GM23338 (cell line): ENCODE data around the gene STAT6. TPM values are rescaled to one million over a fixed set of nuclear protein-coding genes. Genes with fewer than 3 reads are reported as not detected.

ENCODE experiments used
- ATAC-seq: fragments of 200-7000 bp; cut with Tn5 transposase; 3 replicates; pipeline ENCODE4 v1.9.1; 2020
- DNase-seq: peaks from one replicate; pipeline ENCODE4 v3.0.0-alpha.2; 2015; ENCODE audit warnings: low spot score
- H2AFZ ChIP-seq: fragments of 200-600 bp; sonication (generic); 2 replicates; pipeline ENCODE4 v1.8.0; 2016; ENCODE audit warnings: antibody characterized with exemption, mild to moderate bottlenecking, moderate library complexity
- H3F3A ChIP-seq: fragments of 200-600 bp; sonication (generic); replicated peaks from 2 replicates; pipeline ENCODE4 v1.8.0; 2017; ENCODE audit warnings: antibody characterized with exemption, mixed run types, low read depth
- H3K27ac ChIP-seq: fragments of 200-600 bp; sonication (generic); 2 replicates; pipeline ENCODE4 v1.6.1; 2016; ENCODE audit warnings: low read depth
- H3K27me3 ChIP-seq: fragments of 200-600 bp; sonication (generic); 2 replicates; pipeline ENCODE4 v1.8.0; 2016; ENCODE audit warnings: mild to moderate bottlenecking, mixed run types, moderate library complexity; ENCODE audit not compliant: insufficient read depth
- H3K36me3 ChIP-seq: fragments of 200-600 bp; sonication (generic); 2 replicates; pipeline ENCODE4 v1.8.0; 2016; ENCODE audit warnings: mild to moderate bottlenecking; ENCODE audit not compliant: insufficient read depth
- H3K4me1 ChIP-seq: fragments of 200-600 bp; sonication (generic); 2 replicates; pipeline ENCODE4 v1.8.0; 2016; ENCODE audit warnings: mild to moderate bottlenecking, moderate library complexity; ENCODE audit not compliant: insufficient read depth
- H3K4me2 ChIP-seq: fragments of 200-600 bp; sonication (generic); 2 replicates; pipeline ENCODE4 v1.7.1; 2017; ENCODE audit warnings: mixed run types
- H3K4me3 ChIP-seq: fragments of 200-600 bp; sonication (generic); 2 replicates; pipeline ENCODE4 v1.6.1; 2016; ENCODE audit warnings: mixed run types
- H3K79me2 ChIP-seq: fragments of 200-600 bp; sonication (generic); replicated peaks from 2 replicates; pipeline ENCODE4 v1.8.0; 2017; ENCODE audit warnings: mild to moderate bottlenecking; ENCODE audit not compliant: insufficient read depth
- H3K9me2 ChIP-seq: fragments of 200-600 bp; sonication (generic); 2 replicates; pipeline ENCODE4 v1.8.0; 2017; ENCODE audit not compliant: insufficient read depth
- H4K20me1 ChIP-seq: fragments of 200-600 bp; sonication (generic); replicated peaks from 2 replicates; pipeline ENCODE4 v1.8.0; 2017; ENCODE audit warnings: mild to moderate bottlenecking; ENCODE audit not compliant: insufficient read depth
- H3K27ac Mint-ChIP-seq: 2 replicates; pipeline ENCODE4 v1.8.0; 2020; ENCODE audit warnings: inconsistent platforms, mild to moderate bottlenecking, moderate library complexity, mixed read lengths
- H3K27me3 Mint-ChIP-seq: 3 replicates; pipeline ENCODE4 v1.8.0; 2022; ENCODE audit warnings: low read depth, mild to moderate bottlenecking, moderate library complexity, mixed read lengths, inconsistent platforms; ENCODE audit not compliant: insufficient read depth, poor library complexity
- H3K36me3 Mint-ChIP-seq: 3 replicates; pipeline ENCODE4 v1.8.0; 2021; ENCODE audit warnings: low read depth, mild to moderate bottlenecking, inconsistent platforms, moderate library complexity, mixed read lengths
- H3K4me1 Mint-ChIP-seq: 3 replicates; pipeline ENCODE4 v1.8.0; 2020; ENCODE audit warnings: mild to moderate bottlenecking, inconsistent platforms, mixed read lengths
- H3K4me3 Mint-ChIP-seq: 3 replicates; pipeline ENCODE4 v1.8.0; 2021; ENCODE audit warnings: moderate library complexity, mild to moderate bottlenecking, inconsistent platforms, mixed read lengths
- H3K9me3 Mint-ChIP-seq: 3 replicates; pipeline ENCODE4 v1.8.0; 2020; ENCODE audit warnings: moderate library complexity, mild to moderate bottlenecking, inconsistent platforms, mixed read lengths
- CREB1 ChIP-seq: fragments of 250-450 bp; sonication (Bioruptor Pico); IDR thresholded peaks from 2 replicates; pipeline ENCODE4 v1.5.0; 2020; ENCODE audit warnings: low read depth, mild to moderate bottlenecking, moderate library complexity
- EZH2 ChIP-seq: fragments of 200-600 bp; sonication (generic); IDR thresholded peaks from one replicate; pipeline ENCODE4 v1.8.0; 2017; ENCODE audit warnings: antibody characterized with exemption, mild to moderate bottlenecking, low read depth; ENCODE audit not compliant: unreplicated experiment
- EZH2phosphoT487 ChIP-seq: fragments of 200-600 bp; sonication (generic); IDR thresholded peaks from one replicate; pipeline ENCODE4 v1.8.1; 2018; ENCODE audit warnings: antibody characterized with exemption; ENCODE audit not compliant: unreplicated experiment
- JUNB ChIP-seq: IDR thresholded peaks from one replicate; pipeline ENCODE4 v1.6.1; 2016; ENCODE audit warnings: antibody characterized with exemption; ENCODE audit not compliant: unreplicated experiment
- POLR2AphosphoS5 ChIP-seq: IDR thresholded peaks from 2 replicates; pipeline ENCODE4 v1.6.1; 2016; ENCODE audit warnings: antibody characterized with exemption, low read depth
- STAT1 ChIP-seq: IDR thresholded peaks from one replicate; pipeline ENCODE4 v1.6.1; 2016; ENCODE audit warnings: antibody characterized with exemption; ENCODE audit not compliant: unreplicated experiment
- ZNF114 ChIP-seq: fragments of 250-450 bp; sonication (Bioruptor Pico); IDR thresholded peaks from 2 replicates; pipeline ENCODE4 v1.5.0; 2020; ENCODE audit warnings: mild to moderate bottlenecking, moderate library complexity
- ZNF331 ChIP-seq: fragments of 250-450 bp; sonication (Bioruptor Pico); IDR thresholded peaks from 2 replicates; pipeline ENCODE4 v1.5.0; 2020; ENCODE audit warnings: low read depth, mild to moderate bottlenecking, moderate library complexity
- polyA plus RNA-seq: library from polyadenylated mRNA; unstranded; fragments of >200 nt; fragmentation: Nextera tagmentation; extraction: Ambion mirVana; gene quantifications from 2 replicates; pipeline ENCODE4 v1.2.1, GENCODE V29; 2016
- total RNA-seq: library from RNA; depleted of rRNA; stranded (reverse); fragments of >200 nt; shearing (Covaris generic); gene quantifications from 2 replicates; pipeline ENCODE4 v1.2.3, GENCODE V29; 2014
- TF ChIP-seq, protein P1 (sequence below): IDR thresholded peaks from 2 replicates; pipeline ENCODE4 v1.6.1; 2016; ENCODE audit warnings: antibody characterized with exemption
- TF ChIP-seq, protein P2 (sequence below): IDR thresholded peaks from one replicate; pipeline ENCODE4 v1.6.1; 2018; ENCODE audit warnings: antibody characterized with exemption; ENCODE audit not compliant: unreplicated experiment
- TF ChIP-seq, protein P3 (sequence below): fragments of 250-450 bp; sonication (Bioruptor Pico); IDR thresholded peaks from 2 replicates; pipeline ENCODE4 v1.5.0; 2020; ENCODE audit warnings: mild to moderate bottlenecking, moderate library complexity

STAT6 gene
- total and polyA plus RNA-seq, 2 experiments from 2014 or later, result 14.3 to 28.1 TPM

- Histone ChIP-seq H3K4me1 (no peaks in the 10 kb centered on the region), H2AFZ (no peak overlapping the region), H3K27ac (no peak overlapping the region), H3K27me3 (no peaks in the 10 kb centered on the region), H4K20me1 (peaks cover 10% of the 10 kb centered on the region), H3K4me3 (no peak overlapping the region), H3K79me2 (peaks cover 14% of the 10 kb centered on the region; the same call in 1 of the 2 replicates), H3K4me2 (no peak overlapping the region), H3K36me3 (peaks cover 47% of the 10 kb centered on the region), H3F3A (peaks cover 19% of the 10 kb centered on the region; the same call in 1 of the 2 replicates), H3K9me2 (no peaks in the 10 kb centered on the region)
- Mint-ChIP-seq H3K4me1 (peaks cover 3% of the 10 kb centered on the region; the same call in 2 of the 3 replicates), H3K4me3 (no peak overlapping the region), H3K27ac (no peak overlapping the region), H3K27me3 (peaks cover 2% of the 10 kb centered on the region), H3K9me3 (no peaks in the 10 kb centered on the region), H3K36me3 (peaks cover 72% of the 10 kb centered on the region)
- DNase-seq, result no peak
- ATAC-seq, result no peak
- no peak for TF ChIP-seq POLR2AphosphoS5
These were observed 44.9 kb downstream of the STAT6 start for GRCh38 chr12:57066245-57066644.

GRCh38 chr12:57063991-57064685 lies 47.0 kb downstream of the STAT6 start:
- no peak for DNase-seq
- H3K4me3 Mint-ChIP-seq, result no peak overlapping the region
- H3K4me2 ChIP-seq, result no peak overlapping the region
- peaks cover 50% of the 10 kb centered on the region for H3K36me3 ChIP-seq
- ATAC-seq, result no peak
- no peaks in the 10 kb centered on the region for H3K9me2 ChIP-seq
- no peaks in the 10 kb centered on the region for H3K27me3 ChIP-seq
- H4K20me1 ChIP-seq, result peaks cover 3% of the 10 kb centered on the region; the same call in 1 of the 2 replicates
- peaks cover 2% of the 10 kb centered on the region for H3K27me3 Mint-ChIP-seq
- H3K4me1 Mint-ChIP-seq, result no peaks in the 10 kb centered on the region
- no peak overlapping the region for H3K27ac Mint-ChIP-seq
- no peak overlapping the region for H3K4me3 ChIP-seq
- H3K9me3 Mint-ChIP-seq, result no peaks in the 10 kb centered on the region
- H3K4me1 ChIP-seq, result no peaks in the 10 kb centered on the region
- H3K27ac ChIP-seq, result no peak overlapping the region
- no peak overlapping the region for H2AFZ ChIP-seq
- peaks cover 14% of the 10 kb centered on the region; the same call in 1 of the 2 replicates for H3K79me2 ChIP-seq
- H3F3A ChIP-seq, result peaks cover 11% of the 10 kb centered on the region; the same call in 1 of the 2 replicates
- peaks cover 71% of the 10 kb centered on the region for H3K36me3 Mint-ChIP-seq
- TF ChIP-seq EZH2phosphoT487 (no peak), POLR2AphosphoS5 (no peak), EZH2 (no peak), ZNF331 (CRISPR knock-in tag) (no peak), ZNF114 (no peak), JUNB (no peak), STAT1 (no peak), CREB1 (CRISPR knock-in tag) (no peak)
- TF ChIP-seq, protein P1, sequence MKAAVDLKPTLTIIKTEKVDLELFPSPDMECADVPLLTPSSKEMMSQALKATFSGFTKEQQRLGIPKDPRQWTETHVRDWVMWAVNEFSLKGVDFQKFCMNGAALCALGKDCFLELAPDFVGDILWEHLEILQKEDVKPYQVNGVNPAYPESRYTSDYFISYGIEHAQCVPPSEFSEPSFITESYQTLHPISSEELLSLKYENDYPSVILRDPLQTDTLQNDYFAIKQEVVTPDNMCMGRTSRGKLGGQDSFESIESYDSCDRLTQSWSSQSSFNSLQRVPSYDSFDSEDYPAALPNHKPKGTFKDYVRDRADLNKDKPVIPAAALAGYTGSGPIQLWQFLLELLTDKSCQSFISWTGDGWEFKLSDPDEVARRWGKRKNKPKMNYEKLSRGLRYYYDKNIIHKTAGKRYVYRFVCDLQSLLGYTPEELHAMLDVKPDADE, result no peak
- TF ChIP-seq, protein P2, sequence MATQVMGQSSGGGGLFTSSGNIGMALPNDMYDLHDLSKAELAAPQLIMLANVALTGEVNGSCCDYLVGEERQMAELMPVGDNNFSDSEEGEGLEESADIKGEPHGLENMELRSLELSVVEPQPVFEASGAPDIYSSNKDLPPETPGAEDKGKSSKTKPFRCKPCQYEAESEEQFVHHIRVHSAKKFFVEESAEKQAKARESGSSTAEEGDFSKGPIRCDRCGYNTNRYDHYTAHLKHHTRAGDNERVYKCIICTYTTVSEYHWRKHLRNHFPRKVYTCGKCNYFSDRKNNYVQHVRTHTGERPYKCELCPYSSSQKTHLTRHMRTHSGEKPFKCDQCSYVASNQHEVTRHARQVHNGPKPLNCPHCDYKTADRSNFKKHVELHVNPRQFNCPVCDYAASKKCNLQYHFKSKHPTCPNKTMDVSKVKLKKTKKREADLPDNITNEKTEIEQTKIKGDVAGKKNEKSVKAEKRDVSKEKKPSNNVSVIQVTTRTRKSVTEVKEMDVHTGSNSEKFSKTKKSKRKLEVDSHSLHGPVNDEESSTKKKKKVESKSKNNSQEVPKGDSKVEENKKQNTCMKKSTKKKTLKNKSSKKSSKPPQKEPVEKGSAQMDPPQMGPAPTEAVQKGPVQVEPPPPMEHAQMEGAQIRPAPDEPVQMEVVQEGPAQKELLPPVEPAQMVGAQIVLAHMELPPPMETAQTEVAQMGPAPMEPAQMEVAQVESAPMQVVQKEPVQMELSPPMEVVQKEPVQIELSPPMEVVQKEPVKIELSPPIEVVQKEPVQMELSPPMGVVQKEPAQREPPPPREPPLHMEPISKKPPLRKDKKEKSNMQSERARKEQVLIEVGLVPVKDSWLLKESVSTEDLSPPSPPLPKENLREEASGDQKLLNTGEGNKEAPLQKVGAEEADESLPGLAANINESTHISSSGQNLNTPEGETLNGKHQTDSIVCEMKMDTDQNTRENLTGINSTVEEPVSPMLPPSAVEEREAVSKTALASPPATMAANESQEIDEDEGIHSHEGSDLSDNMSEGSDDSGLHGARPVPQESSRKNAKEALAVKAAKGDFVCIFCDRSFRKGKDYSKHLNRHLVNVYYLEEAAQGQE, result no peak
- TF ChIP-seq, protein P3, sequence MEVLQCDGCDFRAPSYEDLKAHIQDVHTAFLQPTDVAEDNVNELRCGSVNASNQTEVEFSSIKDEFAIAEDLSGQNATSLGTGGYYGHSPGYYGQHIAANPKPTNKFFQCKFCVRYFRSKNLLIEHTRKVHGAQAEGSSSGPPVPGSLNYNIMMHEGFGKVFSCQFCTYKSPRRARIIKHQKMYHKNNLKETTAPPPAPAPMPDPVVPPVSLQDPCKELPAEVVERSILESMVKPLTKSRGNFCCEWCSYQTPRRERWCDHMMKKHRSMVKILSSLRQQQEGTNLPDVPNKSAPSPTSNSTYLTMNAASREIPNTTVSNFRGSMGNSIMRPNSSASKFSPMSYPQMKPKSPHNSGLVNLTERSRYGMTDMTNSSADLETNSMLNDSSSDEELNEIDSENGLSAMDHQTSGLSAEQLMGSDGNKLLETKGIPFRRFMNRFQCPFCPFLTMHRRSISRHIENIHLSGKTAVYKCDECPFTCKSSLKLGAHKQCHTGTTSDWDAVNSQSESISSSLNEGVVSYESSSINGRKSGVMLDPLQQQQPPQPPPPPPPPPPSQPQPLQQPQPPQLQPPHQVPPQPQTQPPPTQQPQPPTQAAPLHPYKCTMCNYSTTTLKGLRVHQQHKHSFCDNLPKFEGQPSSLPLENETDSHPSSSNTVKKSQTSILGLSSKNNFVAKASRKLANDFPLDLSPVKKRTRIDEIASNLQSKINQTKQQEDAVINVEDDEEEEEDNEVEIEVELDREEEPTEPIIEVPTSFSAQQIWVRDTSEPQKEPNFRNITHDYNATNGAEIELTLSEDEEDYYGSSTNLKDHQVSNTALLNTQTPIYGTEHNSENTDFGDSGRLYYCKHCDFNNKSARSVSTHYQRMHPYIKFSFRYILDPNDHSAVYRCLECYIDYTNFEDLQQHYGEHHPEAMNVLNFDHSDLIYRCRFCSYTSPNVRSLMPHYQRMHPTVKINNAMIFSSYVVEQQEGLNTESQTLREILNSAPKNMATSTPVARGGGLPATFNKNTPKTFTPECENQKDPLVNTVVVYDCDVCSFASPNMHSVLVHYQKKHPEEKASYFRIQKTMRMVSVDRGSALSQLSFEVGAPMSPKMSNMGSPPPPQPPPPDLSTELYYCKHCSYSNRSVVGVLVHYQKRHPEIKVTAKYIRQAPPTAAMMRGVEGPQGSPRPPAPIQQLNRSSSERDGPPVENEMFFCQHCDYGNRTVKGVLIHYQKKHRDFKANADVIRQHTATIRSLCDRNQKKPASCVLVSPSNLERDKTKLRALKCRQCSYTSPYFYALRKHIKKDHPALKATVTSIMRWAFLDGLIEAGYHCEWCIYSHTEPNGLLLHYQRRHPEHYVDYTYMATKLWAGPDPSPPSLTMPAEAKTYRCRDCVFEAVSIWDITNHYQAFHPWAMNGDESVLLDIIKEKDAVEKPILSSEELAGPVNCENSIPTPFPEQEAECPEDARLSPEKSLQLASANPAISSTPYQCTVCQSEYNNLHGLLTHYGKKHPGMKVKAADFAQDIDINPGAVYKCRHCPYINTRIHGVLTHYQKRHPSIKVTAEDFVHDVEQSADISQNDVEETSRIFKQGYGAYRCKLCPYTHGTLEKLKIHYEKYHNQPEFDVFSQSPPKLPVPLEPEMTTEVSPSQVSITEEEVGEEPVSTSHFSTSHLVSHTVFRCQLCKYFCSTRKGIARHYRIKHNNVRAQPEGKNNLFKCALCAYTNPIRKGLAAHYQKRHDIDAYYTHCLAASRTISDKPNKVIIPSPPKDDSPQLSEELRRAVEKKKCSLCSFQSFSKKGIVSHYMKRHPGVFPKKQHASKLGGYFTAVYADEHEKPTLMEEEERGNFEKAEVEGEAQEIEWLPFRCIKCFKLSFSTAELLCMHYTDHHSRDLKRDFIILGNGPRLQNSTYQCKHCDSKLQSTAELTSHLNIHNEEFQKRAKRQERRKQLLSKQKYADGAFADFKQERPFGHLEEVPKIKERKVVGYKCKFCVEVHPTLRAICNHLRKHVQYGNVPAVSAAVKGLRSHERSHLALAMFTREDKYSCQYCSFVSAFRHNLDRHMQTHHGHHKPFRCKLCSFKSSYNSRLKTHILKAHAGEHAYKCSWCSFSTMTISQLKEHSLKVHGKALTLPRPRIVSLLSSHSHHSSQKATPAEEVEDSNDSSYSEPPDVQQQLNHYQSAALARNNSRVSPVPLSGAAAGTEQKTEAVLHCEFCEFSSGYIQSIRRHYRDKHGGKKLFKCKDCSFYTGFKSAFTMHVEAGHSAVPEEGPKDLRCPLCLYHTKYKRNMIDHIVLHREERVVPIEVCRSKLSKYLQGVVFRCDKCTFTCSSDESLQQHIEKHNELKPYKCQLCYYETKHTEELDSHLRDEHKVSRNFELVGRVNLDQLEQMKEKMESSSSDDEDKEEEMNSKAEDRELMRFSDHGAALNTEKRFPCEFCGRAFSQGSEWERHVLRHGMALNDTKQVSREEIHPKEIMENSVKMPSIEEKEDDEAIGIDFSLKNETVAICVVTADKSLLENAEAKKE, result no peak
